AG09309 (cell line): ENCODE results near the gene MS4A7.

Experiments used
- DNase-seq: peaks from one replicate; pipeline ENCODE4 v3.0.0-alpha.2; 2010; ENCODE audit warnings: low read depth
- H3K4me3 ChIP-seq: 2 replicates; pipeline ENCODE4 v1.5.1; 2011; ENCODE audit warnings: mild to moderate bottlenecking, low read depth, low read length, moderate library complexity; ENCODE audit not compliant: control insufficient read depth
- TF ChIP-seq, protein P1 (sequence below): IDR thresholded peaks from 2 replicates; pipeline ENCODE4 v1.5.1; 2011; ENCODE audit warnings: mild to moderate bottlenecking, low read depth, low read length, inconsistent platforms; ENCODE audit not compliant: insufficient read depth, control insufficient read depth; ENCODE audit errors: missing control alignments

The MS4A7 gene

GRCh38 chr11:60370252-60370810 is 8.0 kb upstream of the MS4A7 start:
- H3K4me3 ChIP-seq, result no peak overlapping the region
- TF ChIP-seq, protein P1, sequence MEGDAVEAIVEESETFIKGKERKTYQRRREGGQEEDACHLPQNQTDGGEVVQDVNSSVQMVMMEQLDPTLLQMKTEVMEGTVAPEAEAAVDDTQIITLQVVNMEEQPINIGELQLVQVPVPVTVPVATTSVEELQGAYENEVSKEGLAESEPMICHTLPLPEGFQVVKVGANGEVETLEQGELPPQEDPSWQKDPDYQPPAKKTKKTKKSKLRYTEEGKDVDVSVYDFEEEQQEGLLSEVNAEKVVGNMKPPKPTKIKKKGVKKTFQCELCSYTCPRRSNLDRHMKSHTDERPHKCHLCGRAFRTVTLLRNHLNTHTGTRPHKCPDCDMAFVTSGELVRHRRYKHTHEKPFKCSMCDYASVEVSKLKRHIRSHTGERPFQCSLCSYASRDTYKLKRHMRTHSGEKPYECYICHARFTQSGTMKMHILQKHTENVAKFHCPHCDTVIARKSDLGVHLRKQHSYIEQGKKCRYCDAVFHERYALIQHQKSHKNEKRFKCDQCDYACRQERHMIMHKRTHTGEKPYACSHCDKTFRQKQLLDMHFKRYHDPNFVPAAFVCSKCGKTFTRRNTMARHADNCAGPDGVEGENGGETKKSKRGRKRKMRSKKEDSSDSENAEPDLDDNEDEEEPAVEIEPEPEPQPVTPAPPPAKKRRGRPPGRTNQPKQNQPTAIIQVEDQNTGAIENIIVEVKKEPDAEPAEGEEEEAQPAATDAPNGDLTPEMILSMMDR, result no peak
- DNase-seq, result no peak

- DNase-seq, result no peak
- TF ChIP-seq, protein P1, result no peak
These were observed 7.5 kb upstream of the MS4A7 start for GRCh38 chr11:60370811-60371298.

GRCh38 chr11:60371386-60371785 is 6.9 kb upstream of the MS4A7 start:
- TF ChIP-seq, protein P1, result no peak
- no peak for DNase-seq

More at GRCh38 chr11:60370811-60371298, 7.5 kb upstream of the MS4A7 start:
- H3K4me3 ChIP-seq, result no peak overlapping the region

DNA sequence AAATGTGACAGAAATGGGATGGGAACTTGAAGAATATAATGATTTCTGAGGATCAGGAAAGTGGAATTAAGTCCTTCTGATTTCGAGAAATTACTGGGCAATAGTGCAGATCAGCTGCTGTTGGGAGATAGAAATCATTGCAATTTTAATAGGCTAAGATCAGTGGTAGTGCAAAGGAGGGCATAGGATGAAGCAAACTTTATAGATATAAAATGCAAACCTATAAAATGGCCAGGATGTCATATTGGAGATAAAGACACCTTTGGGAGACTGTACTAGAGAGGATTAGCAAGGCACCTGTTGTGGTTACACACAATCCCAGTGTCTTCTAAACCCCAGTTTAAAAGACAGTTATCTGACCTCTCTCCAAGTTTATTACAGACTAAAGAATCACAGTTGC is 6.5 kb upstream of the MS4A7 start:
- DNase-seq, result no peak
- TF ChIP-seq, protein P1, result no peak
- no peak overlapping the region for H3K4me3 ChIP-seq

More at GRCh38 chr11:60371386-60371785, 6.9 kb upstream of the MS4A7 start:
- no peak overlapping the region for H3K4me3 ChIP-seq

GRCh38 chr11:60372767-60373166 is 5.6 kb upstream of the MS4A7 start:
- TF ChIP-seq, protein P1, result no peak
- no peak for DNase-seq
- H3K4me3 ChIP-seq, result no peak overlapping the region

DNA sequence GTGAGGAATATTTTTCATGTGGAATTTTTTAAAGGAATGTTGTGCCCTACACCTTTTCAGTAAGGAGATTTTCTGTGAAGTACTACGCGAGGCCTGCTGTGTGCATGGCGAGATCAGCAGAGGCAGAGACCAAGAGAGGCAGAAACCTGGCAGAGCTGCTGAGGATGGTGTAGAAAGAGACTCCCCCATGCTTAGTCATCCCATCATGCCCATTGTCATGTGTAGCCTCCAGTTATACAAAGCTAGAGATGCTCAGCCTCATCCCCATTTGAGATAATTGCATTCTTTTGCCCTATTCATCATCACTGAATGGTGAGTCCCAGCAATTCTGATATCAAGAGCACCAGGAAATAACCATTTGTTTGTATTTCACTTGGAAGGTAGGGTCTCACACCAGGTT is 3.0 kb upstream of the MS4A7 start:
- H3K4me3 ChIP-seq, result no peak overlapping the region
- DNase-seq, result no peak
- TF ChIP-seq, protein P1, result no peak
